Endothelial cell of hepatic sinusoid (primary cell): ENCODE results near the gene WFS1.

Experiments used
- in situ Hi-C: cut with HindIII; loops from 2 replicates; pipeline ENCODE4 v1.10.0; 2017; ENCODE audit warnings: low sequenced_read_pairs

WFS1 gene

GRCh38 chr4:6294705-6295421 is 25.2 kb downstream of the WFS1 start:
- in situ Hi-C loops = no loop called here

DNA sequence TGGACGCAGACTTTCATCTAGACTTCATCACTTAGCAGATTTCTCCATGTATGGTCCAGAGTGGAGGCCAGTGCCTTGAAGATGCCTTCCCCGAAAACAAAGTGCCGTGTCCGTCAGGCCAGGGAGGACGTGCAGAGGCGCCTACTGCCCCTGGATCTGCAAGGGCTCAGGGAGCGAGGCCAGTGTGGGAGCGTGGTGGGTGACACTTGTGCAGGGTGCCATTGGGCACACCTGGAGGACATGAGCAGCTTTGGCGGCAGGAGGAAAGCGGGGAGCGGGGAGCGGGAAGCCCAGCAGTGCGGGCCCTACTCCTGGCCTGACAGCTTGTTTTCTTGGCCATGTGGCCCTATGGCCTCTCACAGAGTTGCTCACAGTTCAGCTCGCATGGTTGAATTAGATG is 25.8 kb downstream of the WFS1 start:
- in situ Hi-C loops = no loop called here

- in situ Hi-C loops = no loop called here
These were observed 26.4 kb downstream of the WFS1 start for GRCh38 chr4:6296026-6296425.

GRCh38 chr4:6297266-6297815 is 27.7 kb downstream of the WFS1 start:
- in situ Hi-C loops = no loop called here

GRCh38 chr4:6298035-6298434 is 28.4 kb downstream of the WFS1 start:
- in situ Hi-C loops = no loop called here

DNA sequence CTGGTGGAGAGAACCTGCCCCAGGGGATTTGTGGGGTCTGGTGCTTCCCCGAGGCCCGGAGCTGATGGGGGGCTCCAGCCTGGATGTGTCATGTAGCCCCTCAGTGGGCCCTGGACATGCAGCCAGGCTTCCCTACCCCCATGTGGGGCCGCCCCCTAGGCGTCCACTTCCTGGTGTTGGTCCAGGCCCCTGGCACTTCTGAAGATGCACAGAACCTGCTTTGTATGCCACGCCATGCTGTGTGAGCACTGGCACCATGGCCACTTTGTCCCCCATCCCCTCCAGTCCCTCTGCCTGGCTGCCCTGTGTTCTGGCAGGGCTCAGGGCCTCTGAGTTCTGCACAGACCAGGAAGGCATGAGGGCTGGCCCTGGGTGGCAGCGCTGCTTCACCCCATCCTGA is 29.2 kb downstream of the WFS1 start:
- in situ Hi-C loops = no loop called here

- in situ Hi-C loops = no loop called here
These were observed 30.2 kb downstream of the WFS1 start for GRCh38 chr4:6299875-6300274.

DNA sequence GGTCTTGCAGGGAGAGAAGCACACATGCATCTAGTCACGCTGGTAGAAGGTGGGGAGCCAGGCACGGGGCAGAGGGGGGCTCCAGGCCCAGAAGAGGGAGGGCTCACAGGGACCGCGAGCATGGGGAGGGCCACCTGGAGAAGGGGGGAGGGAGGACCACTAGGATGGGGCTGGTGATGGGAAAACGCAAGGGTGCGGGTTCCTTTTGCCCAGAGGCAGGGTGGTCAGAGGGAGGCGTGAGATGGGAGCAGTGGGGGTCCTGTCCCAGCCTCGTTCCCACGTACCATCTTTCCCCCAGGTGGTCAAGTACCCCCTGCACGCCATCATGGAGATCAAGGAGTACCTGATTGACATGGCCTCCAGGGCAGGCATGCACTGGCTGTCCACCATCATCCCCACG is 30.7 kb downstream of the WFS1 start:
- in situ Hi-C loops = no loop called here

DNA sequence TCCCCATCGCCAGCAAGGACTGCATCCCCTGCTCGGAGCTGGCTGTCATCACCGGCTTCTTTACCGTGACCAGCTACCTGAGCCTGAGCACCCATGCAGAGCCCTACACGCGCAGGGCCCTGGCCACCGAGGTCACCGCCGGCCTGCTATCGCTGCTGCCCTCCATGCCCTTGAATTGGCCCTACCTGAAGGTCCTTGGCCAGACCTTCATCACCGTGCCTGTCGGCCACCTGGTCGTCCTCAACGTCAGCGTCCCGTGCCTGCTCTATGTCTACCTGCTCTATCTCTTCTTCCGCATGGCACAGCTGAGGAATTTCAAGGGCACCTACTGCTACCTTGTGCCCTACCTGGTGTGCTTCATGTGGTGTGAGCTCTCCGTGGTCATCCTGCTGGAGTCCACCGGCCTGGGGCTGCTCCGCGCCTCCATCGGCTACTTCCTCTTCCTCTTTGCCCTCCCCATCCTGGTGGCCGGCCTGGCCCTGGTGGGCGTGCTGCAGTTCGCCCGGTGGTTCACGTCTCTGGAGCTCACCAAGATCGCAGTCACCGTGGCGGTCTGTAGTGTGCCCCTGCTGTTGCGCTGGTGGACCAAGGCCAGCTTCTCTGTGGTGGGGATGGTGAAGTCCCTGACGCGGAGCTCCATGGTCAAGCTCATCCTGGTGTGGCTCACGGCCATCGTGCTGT is 31.5 kb downstream of the WFS1 start:
- in situ Hi-C loops = no loop called here

- in situ Hi-C loops = no loop called here
These were observed 32.2 kb downstream of the WFS1 start for GRCh38 chr4:6301732-6302442.

- in situ Hi-C loops = no loop called here
These were observed 33.2 kb downstream of the WFS1 start for GRCh38 chr4:6302869-6303268.

- in situ Hi-C loops = no loop called here
These were observed 34.3 kb downstream of the WFS1 start for GRCh38 chr4:6303943-6304342.

DNA sequence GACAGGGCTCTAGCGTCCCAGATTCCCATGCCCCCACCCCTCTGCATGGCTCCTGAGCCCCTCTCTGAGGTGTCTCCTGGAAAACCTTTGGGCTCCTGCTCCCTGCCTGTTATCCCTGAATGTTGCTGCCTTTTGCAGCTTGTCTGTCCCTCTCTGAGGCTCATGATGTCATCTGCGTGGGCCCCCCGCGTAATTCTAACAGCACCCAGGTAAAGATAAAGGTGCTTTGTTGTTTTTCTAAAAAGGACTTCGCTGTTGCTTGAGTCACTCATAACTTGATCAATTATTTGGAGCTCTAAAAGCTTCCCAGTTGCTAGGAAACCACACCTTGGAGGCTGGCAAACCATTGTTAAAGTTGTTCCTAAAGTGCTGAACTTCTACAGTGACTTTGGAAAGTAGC is 36.6 kb downstream of the WFS1 start:
- in situ Hi-C loops = loop anchor here (5.0 kb wide), 3 partner anchors 41 to 71 kb away; no protein-coding TSS in a partner anchor

GRCh38 chr4:6307230-6307629 is 37.6 kb downstream of the WFS1 start:
- in situ Hi-C loops = loop anchor here (5.0 kb wide), 3 partner anchors 40 to 70 kb away; no protein-coding TSS in a partner anchor

DNA sequence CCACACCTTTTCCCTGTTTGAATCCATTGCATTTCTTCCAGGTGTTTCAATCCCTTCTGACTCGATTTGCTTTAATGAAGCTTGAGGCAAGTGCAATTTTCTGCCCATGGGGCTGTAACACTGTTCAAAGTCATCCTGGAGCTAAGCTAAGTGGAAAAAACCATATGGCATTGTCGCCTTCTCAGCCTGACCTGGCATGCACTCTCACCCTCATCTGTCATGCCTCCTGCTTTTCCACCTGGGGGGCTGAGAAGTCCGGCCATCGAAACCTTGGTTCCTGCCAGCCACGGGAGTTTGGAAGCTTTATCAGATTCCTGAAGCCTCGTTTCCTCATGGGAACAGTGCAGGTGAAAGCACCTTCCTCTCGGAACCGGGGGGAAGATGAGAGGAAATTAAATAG is 38.2 kb downstream of the WFS1 start:
- in situ Hi-C loops = loop anchor here (5.0 kb wide), 3 partner anchors 39 to 69 kb away; no protein-coding TSS in a partner anchor

GRCh38 chr4:6308899-6309643 is 39.4 kb downstream of the WFS1 start:
- in situ Hi-C loops = loop anchor here (5.0 kb wide), 3 partner anchors 38 to 68 kb away; no protein-coding TSS in a partner anchor

DNA sequence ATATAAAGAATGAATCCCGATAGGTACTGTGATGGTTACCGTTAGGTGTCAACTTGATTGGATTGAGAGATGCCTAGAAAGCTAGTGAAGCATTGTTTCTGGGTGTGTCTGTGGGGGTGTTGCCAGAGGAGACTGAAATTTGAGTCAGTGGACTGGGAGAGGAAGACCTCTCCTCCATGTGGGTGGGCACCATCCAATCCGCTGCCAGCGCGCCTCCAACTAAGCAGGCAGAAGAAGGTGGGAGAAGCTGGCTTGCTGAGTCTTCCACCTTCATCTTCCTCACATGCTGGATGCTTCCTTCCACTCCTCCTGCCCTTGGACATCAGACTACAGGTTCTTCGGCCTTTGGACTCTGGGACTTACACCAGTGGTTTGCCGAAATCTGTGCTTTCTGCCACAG is 40.1 kb downstream of the WFS1 start:
- in situ Hi-C loops = loop anchor here (5.0 kb wide), 3 partner anchors 38 to 68 kb away; no protein-coding TSS in a partner anchor

GRCh38 chr4:6313216-6313615 is 43.6 kb downstream of the WFS1 start:
- in situ Hi-C loops = no loop called here

DNA sequence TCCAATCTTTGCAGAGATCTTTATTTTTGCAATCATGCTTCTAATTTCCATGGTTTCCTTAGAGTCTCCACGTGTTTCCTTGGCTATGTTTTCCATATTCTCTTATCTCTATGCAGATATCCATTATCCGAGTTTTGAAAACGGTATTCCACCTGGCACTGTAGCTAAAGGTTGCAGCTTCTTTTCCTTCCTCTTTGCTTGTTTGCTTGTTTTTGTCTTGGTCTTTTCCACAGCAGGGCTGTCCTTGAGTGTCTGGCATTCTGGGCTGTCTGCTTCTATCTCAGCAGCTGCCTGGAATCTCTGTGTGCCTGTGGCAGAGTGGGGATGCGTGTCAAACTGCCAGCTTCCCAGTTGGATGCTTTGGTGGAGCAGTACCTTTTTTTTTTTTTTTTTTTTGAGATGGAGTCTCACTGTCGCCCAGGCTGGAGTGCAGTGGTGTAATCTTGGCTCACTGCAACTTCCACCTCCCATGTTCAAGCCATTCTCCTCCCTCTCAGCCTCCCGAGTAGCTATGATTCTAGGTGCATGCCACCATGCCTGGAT is 46.9 kb downstream of the WFS1 start:
- in situ Hi-C loops = no loop called here

DNA sequence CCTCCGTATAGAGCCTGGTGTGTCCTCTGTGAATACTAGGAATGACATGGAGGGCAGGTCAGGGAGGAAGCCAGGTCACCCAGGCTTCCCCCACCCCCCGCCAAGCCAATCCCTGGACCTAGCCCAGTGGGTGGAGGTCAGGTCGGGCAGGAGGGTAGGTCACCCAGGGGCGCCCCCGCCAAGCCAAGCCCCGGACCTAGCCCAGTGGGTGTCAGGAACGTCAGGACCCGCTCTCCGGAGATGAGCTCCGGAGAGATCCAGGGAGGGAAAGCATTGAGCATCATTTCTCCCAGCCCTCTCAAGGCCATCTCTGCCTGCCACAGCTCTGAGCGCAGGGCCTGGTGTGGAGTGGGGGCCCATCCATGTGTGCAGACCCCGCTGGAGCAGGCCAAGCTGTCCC is 48.6 kb downstream of the WFS1 start:
- in situ Hi-C loops = no loop called here
